Fibroblast of the aortic adventitia (primary cell): Measurements from ENCODE around the gene RGL1. TPM values are rescaled to one million over a fixed set of nuclear protein-coding genes. Genes with fewer than 3 reads are reported as not detected.

Experiments
- DNase-seq: peaks from one replicate; pipeline ENCODE4 v3.0.0-alpha.2; 2010; ENCODE audit warnings: low read depth
- H3K4me3 ChIP-seq: 2 replicates; pipeline ENCODE4 v1.5.1; 2011; ENCODE audit warnings: low read depth, mild to moderate bottlenecking, control low read depth, low read length, moderate library complexity
- CTCF ChIP-seq: IDR thresholded peaks from 2 replicates; pipeline ENCODE4 v1.5.1; 2011; ENCODE audit warnings: mild to moderate bottlenecking, low read length, control low read depth, inconsistent platforms; ENCODE audit not compliant: insufficient read depth
- total RNA-seq: library from RNA; depleted of rRNA; stranded (reverse); fragments of >200 nt; gene quantifications from 2 replicates; pipeline ENCODE4 v1.2.3, GENCODE V29; 2012; ENCODE audit warnings: low replicate concordance

The RGL1 gene
- total RNA-seq, 1 donor, result 55.1 TPM

DNA sequence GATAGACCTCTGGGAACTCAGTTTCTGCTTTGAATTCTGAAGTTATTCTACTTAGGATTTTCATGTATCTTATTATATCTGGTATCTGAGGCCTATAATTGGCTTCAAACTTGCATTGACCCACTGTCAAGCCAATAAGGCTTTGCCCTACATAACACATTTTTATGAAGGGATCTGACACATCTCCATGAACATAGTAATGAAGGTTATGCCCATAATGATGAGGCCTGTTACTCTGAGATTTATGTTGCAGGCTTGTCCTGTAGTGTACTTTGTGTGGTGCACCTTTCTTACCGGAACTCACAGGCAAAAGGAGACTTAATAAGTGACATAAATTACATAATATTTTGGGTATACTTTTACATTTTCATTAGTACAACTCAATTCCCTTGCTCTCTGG, 14.1 kb downstream of the RGL1 start:
- H3K4me3 ChIP-seq, result no peak overlapping the region
- DNase-seq, result no peak
- TF ChIP-seq CTCF, result no peak

DNA sequence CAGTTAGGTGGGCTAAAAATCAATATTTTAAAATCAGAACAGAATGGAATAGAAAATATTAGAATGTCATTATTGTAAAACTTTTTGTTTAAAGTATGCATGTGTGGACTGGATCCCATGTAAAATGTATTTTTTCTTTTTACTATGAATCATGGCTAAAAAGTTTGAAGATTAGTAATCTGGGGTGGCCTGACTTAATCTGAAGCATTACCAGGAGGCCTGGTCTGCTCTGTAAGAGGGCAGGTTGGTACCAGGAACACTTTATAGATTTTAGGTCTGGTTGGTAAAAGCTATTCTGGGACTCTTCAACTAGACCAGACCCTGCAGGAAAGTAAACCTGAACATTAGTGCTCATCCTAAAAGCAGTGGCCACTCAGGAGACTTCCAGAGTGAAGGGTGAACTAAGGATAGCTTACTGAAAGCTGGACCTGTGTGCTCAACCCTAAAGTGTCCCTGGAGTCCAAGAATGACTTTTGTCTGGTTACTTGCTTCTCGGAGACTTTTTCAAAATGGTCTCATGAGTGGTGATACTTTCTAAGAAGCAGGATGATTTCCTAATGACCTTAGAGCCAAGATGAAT, 16.5 kb downstream of the RGL1 start:
- peak; percentile 25 for DNase-seq
- TF ChIP-seq CTCF, result no peak
- no peak overlapping the region for H3K4me3 ChIP-seq

DNA sequence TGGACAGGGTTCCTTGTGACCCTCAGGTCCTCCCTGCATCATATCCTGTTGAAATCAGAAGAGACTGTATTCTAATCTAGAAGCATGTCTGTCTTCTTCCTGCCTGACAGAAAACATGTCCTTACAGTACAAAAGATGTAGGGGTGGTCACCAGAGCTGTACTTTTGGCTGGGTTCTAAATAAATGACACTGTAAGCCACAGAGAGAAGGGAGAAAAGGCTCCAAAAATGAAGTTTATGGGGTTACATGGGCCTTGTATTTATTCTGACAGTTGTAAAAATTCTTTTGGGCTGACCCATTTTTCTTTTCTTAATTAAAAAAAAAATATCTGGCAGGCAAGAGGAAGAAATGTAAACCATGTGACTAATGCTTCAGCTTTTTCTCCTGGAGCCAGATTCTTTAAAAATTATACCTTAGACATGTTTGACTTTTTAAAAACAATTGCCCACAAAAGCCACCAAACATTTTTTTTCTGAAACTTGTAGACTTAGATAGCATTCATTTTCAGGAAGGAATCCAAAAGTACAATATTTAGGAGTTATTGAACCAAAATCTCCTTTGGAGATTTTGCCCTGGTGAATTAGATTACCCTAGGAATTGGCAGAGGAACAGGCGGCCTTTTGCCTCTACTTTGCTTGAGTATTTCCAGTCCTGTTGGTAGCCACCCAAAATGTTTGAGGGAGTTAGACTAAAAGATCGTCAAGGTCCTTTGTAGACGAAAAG, 17.1 kb downstream of the RGL1 start:
- no peak overlapping the region for H3K4me3 ChIP-seq
- no peak for TF ChIP-seq CTCF
- DNase-seq, result peak; percentile 90

DNA sequence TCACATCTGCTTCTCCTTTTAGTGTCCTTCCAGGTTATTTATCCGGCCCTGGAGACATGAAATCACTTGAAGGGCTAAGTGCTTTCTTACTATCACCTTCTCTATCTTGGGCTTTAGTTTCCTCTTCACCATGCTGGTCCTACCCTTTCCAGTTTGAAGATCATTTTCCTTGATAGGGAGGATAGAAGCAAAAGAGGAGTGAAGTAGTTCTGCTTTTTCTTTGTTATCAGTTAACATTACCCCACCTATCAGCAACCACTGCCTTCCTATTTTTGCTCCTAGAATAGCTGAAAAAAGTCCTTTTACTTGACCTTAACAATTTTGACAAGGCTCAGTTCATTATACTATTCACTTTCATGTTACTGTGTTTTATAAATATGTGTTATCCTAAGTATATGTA, 19.4 kb downstream of the RGL1 start:
- DNase-seq, result no peak
- no peak for TF ChIP-seq CTCF
- no peak overlapping the region for H3K4me3 ChIP-seq

GRCh38 chr1:183827801-183828200, 22.9 kb downstream of the RGL1 start:
- TF ChIP-seq CTCF, result no peak
- no peak for DNase-seq
- no peak overlapping the region for H3K4me3 ChIP-seq

GRCh38 chr1:183830389-183830788, 25.5 kb downstream of the RGL1 start:
- no peak for TF ChIP-seq CTCF
- no peak for DNase-seq
- H3K4me3 ChIP-seq, result no peak overlapping the region
